GM21526 (cell line): ENCODE measurements around the gene ZNF134.

ENCODE experiments used
- ATAC-seq: cut with Tn5 transposase; IDR thresholded peaks from one replicate; pipeline ENCODE4 v1.9.1; 2021; ENCODE audit warnings: moderate library complexity; ENCODE audit not compliant: unreplicated experiment, low FRiP score

Gene ZNF134

DNA sequence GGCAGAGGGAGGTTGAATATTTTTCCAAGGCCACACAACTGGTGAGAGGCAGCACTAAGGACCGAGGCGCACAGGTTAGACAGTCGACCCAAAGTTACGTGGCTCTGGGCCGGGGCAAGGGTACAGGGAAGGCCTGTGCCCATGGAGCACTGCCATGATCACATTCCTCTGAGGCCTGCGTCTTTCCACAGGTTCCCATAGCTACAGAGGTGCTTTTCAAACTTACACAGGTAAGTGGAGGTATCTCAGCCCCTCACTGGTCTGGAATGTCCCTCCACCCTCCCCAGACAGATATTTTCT lies 19.7 kb downstream of the ZNF134 start:
- no peak for ATAC-seq

GRCh38 chr19:57637379-57637778 lies 23.3 kb downstream of the ZNF134 start:
- no peak for ATAC-seq

- ATAC-seq = no peak
Observed at GRCh38 chr19:57641715-57642234, 27.7 kb downstream of the ZNF134 start.

GRCh38 chr19:57642396-57643046 lies 28.5 kb downstream of the ZNF134 start:
- no peak for ATAC-seq

GRCh38 chr19:57643734-57644133 lies 29.7 kb downstream of the ZNF134 start:
- ATAC-seq = no peak

GRCh38 chr19:57648331-57649003 lies 34.4 kb downstream of the ZNF134 start:
- no peak for ATAC-seq

GRCh38 chr19:57651654-57651996 lies 37.6 kb downstream of the ZNF134 start:
- no peak for ATAC-seq

DNA sequence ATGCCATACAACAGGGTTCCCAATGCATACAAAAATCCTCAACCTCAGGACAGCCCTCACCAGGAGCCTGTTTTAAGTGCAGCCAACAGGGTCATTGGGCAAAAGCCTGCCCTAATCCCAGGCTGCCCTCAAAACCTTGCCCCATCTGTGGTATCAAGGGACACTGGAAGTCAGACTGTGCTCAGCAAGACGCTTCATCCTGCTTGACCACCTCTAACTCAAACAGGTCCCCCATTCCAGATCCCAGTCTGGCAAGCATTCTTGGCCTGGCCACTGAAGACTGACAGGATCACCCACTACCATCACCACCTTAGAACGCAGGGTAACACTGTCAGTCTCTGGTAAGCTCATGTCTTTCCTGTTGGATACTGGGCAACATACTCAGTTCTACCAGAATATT lies 39.6 kb downstream of the ZNF134 start:
- ATAC-seq = no peak

GRCh38 chr19:57655443-57655842 lies 41.4 kb downstream of the ZNF134 start:
- ATAC-seq = no peak

- no peak for ATAC-seq
Observed at GRCh38 chr19:57656346-57656745, 42.3 kb downstream of the ZNF134 start.

DNA sequence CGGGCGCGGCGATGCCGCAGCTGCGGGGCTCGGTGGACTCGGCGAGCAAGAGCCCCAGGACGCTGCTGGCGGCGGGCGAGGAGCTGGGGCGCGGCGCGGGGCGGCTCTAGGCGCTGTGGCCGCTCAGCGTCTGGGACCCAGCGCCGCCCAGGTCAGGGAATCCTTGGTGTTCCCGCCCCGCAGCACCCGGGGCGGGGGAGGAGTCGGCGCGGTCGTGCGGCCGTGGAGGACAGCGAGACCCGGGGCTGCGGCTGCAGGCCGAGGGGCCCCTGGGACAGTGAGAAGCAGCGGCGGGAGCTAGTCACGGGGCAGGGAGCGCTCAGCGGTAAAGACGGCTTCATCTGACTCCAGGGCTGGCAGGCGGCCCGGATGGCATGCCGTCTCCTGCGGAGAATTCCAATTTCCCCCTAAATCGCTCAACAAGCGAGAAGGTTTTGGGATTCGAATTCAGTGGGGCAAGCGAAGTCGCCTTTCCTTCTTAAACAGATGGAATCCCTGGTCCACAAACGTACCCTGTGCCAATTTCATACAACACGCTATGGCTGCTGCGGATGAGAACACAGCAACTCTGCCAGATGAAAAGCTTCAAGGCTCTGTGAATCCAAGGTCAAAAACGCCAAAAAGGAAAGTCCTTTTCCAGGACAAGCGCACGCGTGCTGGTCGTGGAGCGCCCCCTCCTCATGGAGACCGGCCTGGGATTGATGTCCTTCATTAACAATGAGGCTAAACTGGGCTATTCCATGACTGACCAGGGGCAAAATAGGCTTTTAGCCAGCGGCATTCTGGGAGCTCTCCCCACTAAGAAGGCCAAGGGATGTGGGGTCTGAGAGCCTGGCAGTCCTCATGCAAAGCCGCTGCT lies 50.5 kb downstream of the ZNF134 start:
- ATAC-seq = no peak

DNA sequence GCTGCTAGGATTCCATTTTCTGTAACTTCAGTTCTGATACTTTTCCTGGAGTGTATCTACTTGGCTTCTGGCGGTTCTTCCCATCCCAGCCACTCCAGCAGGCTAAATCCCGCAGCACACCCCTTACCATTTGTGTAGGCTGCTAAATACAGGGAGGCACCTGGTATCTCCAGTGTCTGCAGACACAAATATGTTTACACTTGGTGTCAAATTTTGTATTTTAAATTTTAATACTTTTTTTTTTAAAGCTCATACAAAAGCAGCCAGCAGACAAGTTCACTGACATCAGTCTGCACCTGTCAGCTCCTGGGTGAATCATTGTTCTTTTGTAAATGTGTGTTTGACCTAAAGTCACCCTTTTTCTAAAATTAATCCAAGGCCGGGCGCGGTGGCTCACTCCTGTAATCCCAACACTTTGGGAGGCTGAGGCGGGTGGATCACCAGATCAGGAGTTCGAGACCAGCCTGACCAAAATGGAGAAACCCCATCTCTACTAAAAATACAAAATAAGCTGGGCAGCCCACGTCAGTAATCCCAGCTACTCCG lies 51.3 kb downstream of the ZNF134 start:
- ATAC-seq = no peak

GRCh38 chr19:57667228-57667627 lies 53.2 kb downstream of the ZNF134 start:
- ATAC-seq = no peak

DNA sequence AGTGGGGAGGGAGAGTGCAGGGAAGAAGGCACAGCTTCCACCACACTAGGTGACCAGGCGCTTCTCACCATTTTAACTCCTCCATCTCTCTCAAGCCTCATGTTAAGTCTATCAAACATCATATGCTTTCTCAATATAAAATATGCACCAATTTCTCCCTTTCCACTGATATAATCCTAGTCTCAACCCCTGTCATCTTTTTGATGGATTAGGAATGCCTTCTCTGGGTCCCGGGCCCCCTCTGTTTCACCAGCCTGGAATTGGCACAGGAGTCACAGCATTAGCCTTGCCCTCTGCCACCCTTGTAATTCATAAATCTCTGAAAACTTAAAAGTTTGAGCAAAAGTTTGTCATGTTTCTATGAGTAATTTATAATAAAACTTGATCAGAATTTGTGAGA lies 54.6 kb downstream of the ZNF134 start, which contains the start of gene ZSCAN4:
TSS of gene ZSCAN4 (plus strand) at position 301 of the 400 bp plus-strand sequence. CDS start 7,211 bp downstream, outside the sequence.
- ATAC-seq = no peak

GRCh38 chr19:57671124-57671895 lies 57.3 kb downstream of the ZNF134 start:
- no peak for ATAC-seq

GRCh38 chr19:57672466-57672865 lies 58.4 kb downstream of the ZNF134 start:
- no peak for ATAC-seq
